Stimulated activated CD8-positive, alpha-beta memory T cell treated with anti-CD3 and anti-CD28 coated beads, Interleukin-12 subunit alpha, Interleukin-12 subunit beta, amount 100 ng/mL, for 4 hours (primary cell): ENCODE results near the gene CPNE7.
"Not testable (repeated sequence)": the region's sequence is repeated elsewhere in the genome, so short reads cannot be mapped to it uniquely, and the experiment has no call there.

Source experiments
- DNase-seq: peaks from one replicate; pipeline ENCODE4 v3.0.0-alpha.2; 2020; ENCODE audit warnings: low read depth

CPNE7 gene

GRCh38 chr16:89624777-89625761 lies 49.5 kb downstream of the CPNE7 start:
- DNase-seq, result no peak

- no peak for DNase-seq
Measured at GRCh38 chr16:89629827-89630610, 54.5 kb downstream of the CPNE7 start.

- DNase-seq, result no peak
Measured at GRCh38 chr16:89633064-89633631, 57.6 kb downstream of the CPNE7 start.

- DNase-seq, result not testable (repeated sequence)
Measured at GRCh38 chr16:89634463-89635385, 59.2 kb downstream of the CPNE7 start.

GRCh38 chr16:89636663-89637062 lies 61.1 kb downstream of the CPNE7 start:
- no peak for DNase-seq

GRCh38 chr16:89637379-89637778 lies 61.8 kb downstream of the CPNE7 start:
- no peak for DNase-seq

- no peak for DNase-seq
Measured at GRCh38 chr16:89638455-89638854, 62.9 kb downstream of the CPNE7 start.

GRCh38 chr16:89639385-89639784 lies 63.8 kb downstream of the CPNE7 start:
- DNase-seq, result no peak

- DNase-seq, result no peak
Measured at GRCh38 chr16:89641458-89642119, 66.0 kb downstream of the CPNE7 start.

- DNase-seq, result no peak
Measured at GRCh38 chr16:89642574-89642973, 67.0 kb downstream of the CPNE7 start.

GRCh38 chr16:89643769-89644300 lies 68.3 kb downstream of the CPNE7 start:
- DNase-seq, result no peak

- no peak for DNase-seq
Measured at GRCh38 chr16:89645122-89645521, 69.6 kb downstream of the CPNE7 start.

GRCh38 chr16:89646270-89646669 lies 70.7 kb downstream of the CPNE7 start:
- no peak for DNase-seq
